GF-D8 (cell line): ENCODE results near the gene TTLL5.

ENCODE experiments used
- DNase-seq: peaks from one replicate; lab custom pipeline; 2025; lab: John Stamatoyannopoulos, UW

The TTLL5 gene

GRCh38 chr14:75697918-75698317 lies 36.9 kb downstream of the TTLL5 start:
- DNase-seq: no peak

DNA sequence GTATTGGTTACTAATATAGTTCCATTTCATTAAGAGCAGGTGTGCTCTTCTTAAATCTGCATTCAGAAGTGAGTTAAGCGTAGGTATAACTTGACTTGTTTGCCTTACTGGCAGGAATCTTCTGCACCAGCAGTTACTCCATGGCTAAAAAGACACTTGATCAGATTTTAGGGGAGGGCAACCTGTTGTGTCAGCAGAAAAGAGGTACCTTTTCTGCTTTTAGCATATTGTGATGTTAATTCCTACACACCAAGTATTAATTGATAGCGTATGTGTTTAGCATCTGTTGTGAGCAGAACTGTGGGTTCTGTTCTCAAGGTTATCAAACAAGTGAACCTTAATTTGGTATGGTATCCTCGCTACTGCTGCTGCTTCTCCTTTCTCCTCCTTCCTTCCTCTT lies 38.3 kb downstream of the TTLL5 start:
- DNase-seq: no peak

GRCh38 chr14:75700295-75700694 lies 39.2 kb downstream of the TTLL5 start:
- DNase-seq: no peak

DNA sequence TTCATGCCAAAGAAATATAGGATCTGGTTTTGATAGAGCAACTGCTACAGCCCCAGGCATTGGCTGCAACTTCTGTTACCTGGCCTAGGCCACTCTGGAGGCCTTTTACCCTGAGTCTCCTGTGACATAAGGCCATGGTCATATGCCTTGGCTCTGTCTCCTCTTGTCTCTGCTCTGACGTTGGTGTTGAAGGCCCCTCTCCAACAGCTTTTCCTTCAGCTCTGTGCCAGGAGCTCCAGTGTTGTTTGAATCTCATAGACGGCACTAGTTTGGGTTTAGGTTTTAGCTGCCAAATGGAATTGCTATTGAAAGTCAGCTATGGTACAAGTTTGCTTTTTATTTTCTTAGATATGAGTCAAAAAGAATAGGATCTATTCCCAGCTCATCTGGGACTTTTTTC lies 41.1 kb downstream of the TTLL5 start:
- no peak for DNase-seq

DNA sequence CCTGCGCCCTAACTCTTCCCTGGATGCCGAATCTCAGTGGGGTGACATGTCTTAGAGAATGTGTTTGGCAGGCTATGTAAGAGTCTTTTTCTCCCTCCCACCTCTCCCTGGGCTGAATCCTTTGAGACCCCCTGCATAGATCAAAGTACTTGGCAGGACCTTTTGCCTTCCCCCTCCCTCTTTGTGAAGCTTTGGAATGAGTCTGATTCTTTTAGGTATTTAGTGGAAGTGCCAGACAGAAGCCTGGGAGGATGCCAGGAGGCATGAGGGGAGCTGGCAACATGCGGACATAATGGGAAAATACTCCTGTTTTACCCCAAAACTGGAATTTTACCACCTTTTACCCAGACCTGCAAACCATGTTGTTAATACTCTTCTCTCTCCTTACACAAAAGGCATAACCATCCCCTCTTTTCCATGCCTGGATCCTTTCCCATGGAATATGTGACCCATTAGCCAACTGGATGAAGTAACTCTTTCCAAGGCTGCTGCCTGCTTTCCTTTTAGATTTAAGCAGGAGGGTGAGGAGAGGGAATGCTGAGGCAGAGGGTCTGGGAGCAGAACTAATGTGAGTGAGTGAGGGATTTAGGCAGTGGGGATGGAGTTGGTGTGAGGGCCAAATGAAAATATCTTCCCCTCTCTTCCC lies 41.7 kb downstream of the TTLL5 start:
- no peak for DNase-seq

GRCh38 chr14:75703467-75703866 lies 42.4 kb downstream of the TTLL5 start:
- DNase-seq: no peak

DNA sequence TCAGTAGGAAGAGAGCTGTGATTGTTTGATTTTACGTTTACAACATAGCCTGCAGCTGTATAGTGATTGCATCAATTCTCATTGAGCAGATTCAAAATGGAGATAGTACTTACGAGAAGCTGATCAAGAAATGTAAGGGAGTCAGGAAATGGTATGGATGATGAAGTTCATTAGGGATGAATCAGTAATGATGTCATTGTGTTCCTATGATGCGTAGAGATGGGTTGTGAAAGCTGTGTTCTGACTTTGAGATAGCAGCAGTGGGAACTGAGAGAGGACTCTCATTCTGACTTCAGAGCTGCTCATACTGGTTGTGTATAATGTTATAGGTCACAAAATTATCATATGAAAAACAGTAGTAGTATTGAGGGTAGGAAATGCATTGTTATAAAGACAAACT lies 44.0 kb downstream of the TTLL5 start:
- no peak for DNase-seq

- no peak for DNase-seq
These were observed 48.3 kb downstream of the TTLL5 start for GRCh38 chr14:75709207-75709812.

GRCh38 chr14:75711105-75711795 lies 50.2 kb downstream of the TTLL5 start:
- no peak for DNase-seq

DNA sequence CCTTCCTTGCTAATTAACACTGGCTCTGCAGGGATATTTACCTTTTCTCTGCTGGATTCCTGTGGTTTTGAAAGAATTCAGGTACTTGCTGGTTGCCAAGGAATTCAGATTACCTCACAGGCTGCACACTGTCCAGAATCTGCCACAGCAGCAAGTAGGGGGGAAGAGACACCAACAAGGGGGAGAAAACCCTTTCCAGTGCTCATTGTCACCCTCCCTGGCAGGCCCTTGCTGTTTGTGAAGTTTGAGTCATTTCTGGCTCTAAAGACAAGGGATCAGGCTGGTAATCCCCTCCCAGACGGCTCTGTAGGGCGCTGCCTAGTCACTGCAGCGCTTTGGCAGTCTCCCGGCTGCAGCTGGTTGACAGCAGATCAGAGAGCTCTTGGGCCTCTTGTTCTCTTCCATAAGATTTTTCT lies 50.8 kb downstream of the TTLL5 start:
- no peak for DNase-seq

- no peak for DNase-seq
These were observed 53.9 kb downstream of the TTLL5 start for GRCh38 chr14:75714991-75715390.

DNA sequence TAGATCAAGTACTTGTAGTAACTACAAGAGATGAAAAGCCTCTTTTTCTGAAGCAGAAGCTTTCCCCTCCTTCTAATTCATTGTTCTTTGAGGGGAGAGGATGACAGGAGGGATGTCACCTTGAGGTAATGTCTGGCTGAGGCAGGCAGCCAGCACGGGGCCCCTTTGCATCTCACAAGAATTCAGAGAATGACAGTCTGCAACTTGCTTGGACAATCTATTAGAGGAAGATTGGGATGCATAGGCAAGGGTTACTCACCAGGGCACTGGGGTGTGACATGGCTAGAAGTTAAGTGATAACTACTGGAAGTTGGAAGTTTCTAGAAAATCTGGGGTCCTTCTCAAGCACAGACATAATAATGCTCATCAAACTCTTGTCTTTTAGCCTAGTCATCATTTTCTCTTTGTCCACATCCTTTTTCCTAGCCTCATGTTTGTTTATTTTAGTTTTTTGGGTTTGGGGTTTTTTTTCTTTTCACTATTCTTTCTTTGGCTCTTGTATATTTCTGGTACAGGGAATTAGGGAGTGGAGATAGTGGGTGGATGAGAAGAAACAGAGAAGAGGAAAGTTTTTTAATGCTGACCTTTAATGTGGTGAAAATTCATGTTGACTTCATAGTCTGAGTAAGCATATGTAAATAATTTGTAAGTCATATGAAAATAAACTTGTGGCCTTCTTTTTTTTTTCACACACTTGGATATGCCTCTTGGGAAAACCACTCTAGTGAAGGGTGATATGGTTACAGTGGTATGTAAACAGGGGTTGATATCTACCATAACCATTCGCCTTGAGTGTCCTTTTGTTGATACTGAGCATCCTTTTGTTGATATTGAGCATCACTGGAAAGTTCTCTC lies 55.1 kb downstream of the TTLL5 start:
- no peak for DNase-seq

DNA sequence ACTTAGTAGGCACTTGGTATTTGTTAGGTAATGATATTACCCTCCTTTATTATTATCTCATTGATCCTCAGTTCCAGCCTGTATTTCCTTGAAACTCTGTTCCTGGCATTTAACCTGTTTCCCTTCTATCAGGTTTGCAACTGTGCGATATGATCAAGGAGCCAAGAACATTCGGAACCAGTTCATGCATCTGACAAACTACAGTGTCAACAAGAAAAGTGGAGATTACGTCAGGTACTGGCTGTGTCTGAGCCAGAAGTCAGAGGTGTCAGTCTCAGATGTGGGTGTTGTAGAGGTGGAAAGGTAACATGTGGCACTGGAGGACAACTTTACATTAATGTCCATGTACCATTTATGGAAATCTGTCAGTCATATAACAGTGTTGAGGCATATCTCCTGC lies 56.7 kb downstream of the TTLL5 start:
- no peak for DNase-seq

- no peak for DNase-seq
These were observed 57.2 kb downstream of the TTLL5 start for GRCh38 chr14:75718199-75718598.

DNA sequence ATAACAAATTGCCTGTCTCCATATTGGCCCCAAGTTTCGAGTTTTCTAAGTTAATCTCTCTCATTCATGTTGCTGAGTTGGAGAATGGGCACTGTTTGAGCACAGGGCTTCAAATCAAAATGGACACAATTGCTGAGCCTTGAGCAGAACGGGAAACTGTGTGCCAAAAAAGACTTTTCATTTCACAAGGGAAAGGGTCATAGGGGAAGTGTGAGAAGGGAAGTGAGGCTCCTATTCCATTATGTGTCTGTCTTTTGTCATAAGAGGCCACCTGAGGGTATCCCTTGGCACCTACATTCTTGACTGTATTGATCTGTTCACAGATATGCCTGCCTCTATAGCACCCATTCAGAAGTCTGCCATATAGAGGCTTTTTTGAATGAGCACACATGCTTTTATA lies 59.1 kb downstream of the TTLL5 start:
- DNase-seq: no peak

GRCh38 chr14:75720842-75721498 lies 59.9 kb downstream of the TTLL5 start:
- DNase-seq: no peak

GRCh38 chr14:75723716-75724115 lies 62.7 kb downstream of the TTLL5 start:
- DNase-seq: no peak

DNA sequence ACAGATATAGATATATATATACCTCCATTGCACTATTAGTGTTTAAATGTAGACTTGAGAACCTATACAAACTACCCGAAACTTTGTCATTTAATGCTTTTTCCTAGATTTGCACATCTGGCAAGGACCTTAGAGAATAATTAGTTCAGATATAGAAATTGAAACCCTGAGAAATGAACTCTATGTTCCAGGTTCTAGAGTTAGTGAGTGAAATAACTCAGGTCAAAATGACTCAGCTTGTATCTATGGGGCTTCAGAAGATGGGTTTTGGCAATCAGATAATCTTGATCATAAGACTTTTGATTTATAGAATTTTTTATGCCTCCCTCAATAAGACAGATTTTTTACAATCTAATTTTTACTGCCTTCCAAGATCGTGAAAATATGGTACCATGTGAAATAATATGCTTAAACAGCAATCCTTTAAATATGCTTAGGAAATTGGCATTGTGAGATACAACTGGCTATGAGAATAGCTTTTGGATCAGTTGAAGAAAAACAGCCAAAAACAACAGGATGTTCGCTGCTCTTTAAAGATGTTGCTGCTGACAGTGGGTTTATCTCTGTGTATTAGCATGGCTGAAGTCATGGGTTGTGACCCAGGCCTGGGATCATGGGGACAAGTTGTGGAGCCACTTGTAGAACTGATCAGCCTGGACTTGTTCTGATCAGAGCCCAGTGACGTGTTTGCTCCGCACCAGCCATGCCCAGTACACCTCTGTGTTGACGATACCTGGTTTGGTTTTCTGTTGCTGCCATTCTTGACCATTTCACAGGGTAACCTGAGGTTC lies 63.6 kb downstream of the TTLL5 start:
- DNase-seq: no peak

DNA sequence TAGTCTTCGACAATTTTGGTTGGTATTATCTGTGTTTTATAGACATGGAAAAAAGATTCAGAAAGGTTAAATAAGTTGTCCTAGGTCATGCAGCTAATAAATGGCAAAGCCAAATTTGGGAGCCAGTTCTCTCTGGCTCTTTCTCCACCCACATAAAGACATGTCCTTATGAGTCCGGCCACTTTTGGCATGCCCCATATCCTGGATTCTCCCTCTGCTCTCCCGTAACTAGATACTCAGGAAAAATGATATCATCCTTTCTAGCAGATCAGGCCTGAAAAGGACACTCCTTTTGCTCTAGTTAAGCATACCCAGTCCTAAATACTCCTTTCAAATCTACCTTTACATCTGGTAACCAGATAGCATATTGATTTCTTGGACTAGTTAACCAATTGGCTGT lies 64.4 kb downstream of the TTLL5 start:
- DNase-seq: no peak

DNA sequence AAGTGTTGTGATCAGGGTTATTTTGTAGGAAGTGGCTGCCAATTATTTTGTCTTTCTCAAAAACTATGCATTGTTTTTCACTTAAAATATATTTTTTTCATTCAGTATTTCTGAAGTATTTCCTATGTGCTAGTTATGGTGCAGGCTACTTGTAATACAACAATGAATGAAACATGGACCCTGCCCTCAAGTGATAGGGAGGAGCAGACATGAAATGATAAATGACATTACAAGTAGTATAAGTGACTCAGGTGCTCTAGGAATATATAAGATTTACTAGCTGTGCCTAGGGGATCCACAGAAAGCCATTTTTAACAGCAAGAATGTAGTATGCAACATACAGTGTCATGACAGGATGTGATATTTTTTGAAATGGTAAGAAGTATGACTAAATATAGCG lies 65.3 kb downstream of the TTLL5 start:
- no peak for DNase-seq

- no peak for DNase-seq
These were observed 66.1 kb downstream of the TTLL5 start for GRCh38 chr14:75727124-75727523.
